NCI-H187 treated with DMSO at 0.1 percent for 48 hours (cell line): ENCODE measurements around the gene BLTP1.
"Not testable (repeated sequence)": the region's sequence is repeated elsewhere in the genome, so short reads cannot be mapped to it uniquely, and the experiment has no call there.

Experiments used
- DNase-seq: peaks from one replicate; lab custom pipeline; 2025; lab: John Stamatoyannopoulos, UW

The BLTP1 gene, protein sequence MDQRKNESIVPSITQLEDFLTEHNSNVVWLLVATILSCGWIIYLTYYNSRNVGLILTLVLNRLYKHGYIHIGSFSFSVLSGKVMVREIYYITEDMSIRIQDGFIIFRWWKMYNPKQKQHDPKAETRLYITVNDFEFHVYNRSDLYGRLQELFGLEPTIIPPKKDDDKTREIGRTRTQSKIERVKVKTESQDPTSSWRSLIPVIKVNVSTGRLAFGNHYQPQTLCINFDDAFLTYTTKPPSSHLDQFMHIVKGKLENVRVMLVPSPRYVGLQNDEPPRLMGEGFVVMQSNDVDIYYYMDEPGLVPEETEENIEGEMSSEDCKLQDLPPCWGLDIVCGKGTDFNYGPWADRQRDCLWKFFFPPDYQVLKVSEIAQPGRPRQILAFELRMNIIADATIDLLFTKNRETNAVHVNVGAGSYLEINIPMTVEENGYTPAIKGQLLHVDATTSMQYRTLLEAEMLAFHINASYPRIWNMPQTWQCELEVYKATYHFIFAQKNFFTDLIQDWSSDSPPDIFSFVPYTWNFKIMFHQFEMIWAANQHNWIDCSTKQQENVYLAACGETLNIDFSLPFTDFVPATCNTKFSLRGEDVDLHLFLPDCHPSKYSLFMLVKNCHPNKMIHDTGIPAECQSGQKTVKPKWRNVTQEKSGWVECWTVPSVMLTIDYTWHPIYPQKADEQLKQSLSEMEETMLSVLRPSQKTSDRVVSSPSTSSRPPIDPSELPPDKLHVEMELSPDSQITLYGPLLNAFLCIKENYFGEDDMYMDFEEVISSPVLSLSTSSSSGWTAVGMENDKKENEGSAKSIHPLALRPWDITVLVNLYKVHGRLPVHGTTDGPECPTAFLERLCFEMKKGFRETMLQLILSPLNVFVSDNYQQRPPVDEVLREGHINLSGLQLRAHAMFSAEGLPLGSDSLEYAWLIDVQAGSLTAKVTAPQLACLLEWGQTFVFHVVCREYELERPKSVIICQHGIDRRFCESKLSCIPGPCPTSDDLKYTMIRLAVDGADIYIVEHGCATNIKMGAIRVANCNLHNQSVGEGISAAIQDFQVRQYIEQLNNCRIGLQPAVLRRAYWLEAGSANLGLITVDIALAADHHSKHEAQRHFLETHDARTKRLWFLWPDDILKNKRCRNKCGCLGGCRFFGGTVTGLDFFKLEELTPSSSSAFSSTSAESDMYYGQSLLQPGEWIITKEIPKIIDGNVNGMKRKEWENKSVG (N-terminal part only)

GRCh38 chr4:122151982-122152710, at the start of gene BLTP1:
TSS of gene BLTP1 (plus strand) at chr4:122152331. CDS start at chr4:122170648, 18,317 bp downstream.
- DNase-seq, result no peak

DNA sequence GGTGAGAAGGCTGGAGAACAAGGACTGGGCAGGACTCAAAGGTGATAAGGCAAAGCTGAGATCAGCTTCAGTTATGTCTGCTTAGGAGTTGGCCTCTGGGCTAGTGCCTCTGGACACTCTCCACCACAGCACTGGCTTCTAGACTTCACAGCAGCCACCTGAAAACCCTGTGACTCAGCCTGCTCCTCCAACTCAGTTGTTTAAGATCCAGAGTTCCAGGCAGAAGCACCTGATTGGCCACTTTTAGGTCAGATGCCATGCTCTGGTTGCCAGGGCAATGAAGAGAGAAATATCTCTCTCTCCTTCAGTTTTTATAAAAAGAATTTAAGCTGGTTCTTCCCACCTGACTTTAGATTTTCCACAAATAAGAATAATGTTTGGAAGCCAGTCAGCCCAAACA, 47.9 kb upstream of the BLTP1 start:
- no peak for DNase-seq

- DNase-seq, result no peak
Measured at GRCh38 chr4:122107680-122108079, 44.5 kb upstream of the BLTP1 start.

GRCh38 chr4:122110304-122110703, 41.8 kb upstream of the BLTP1 start:
- DNase-seq, result not testable (repeated sequence)

- DNase-seq, result no peak
Measured at GRCh38 chr4:122117743-122118142, 34.4 kb upstream of the BLTP1 start.

DNA sequence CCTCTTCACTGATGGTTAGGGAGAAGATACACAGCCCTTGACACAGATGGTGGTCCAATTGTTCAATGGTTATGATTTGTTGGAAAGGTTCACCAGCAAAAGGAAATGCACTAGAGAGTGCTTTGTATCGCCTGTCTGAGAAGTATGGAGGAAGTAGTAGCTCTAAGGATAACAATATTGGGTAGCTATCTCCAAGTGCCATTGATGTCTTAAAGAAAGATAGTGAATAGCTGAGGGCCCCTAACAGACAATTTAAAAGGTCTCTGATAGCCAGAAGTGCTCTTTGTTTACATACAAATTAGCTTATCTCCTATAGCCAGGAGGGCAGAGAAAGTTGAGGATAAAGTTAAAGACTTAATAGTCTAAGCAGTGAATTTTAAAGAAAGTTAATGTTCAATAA, 33.9 kb upstream of the BLTP1 start:
- DNase-seq, result no peak

- DNase-seq, result no peak
Measured at GRCh38 chr4:122119739-122120138, 32.4 kb upstream of the BLTP1 start.

GRCh38 chr4:122121593-122121992, 30.5 kb upstream of the BLTP1 start:
- no peak for DNase-seq

DNA sequence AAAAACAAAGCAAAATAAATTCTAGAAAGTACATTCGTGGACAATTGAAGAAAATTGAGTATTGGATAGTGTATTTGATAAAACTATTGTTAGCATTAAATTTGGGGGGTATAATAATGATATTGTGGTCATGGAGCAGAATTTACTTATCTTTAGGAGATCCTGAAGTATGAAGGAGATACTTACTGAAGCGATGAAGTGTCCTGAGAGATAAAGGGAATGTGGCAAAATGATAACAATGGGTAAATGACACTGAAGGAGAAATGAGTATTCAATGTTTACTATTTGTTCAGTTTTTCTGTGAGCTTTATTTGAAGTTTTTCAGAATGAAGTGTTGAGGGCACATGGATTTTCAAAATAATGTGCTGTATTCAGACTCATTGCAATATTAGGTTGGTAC, 30.0 kb upstream of the BLTP1 start:
- no peak for DNase-seq

DNA sequence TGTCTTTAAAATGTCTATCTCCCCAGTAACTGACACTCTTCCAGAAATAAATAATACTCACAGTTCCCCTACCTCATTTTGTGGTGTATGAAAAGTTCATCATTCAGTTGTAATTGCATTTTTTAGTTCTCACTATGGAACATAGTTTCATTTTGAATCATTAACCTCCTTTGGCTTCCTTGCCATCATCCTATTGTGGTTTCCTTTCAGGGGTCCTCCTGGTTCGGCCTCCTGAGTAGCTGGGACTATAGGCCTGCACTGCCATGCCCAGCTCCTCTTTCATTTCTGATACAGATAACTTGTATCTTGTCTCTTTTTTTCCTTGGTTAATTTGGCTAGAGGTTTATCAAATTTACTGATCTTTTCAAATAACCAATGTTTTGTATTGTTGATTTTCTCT, 23.1 kb upstream of the BLTP1 start:
- DNase-seq, result no peak

GRCh38 chr4:122131562-122132157, 20.5 kb upstream of the BLTP1 start:
- DNase-seq, result no peak

DNA sequence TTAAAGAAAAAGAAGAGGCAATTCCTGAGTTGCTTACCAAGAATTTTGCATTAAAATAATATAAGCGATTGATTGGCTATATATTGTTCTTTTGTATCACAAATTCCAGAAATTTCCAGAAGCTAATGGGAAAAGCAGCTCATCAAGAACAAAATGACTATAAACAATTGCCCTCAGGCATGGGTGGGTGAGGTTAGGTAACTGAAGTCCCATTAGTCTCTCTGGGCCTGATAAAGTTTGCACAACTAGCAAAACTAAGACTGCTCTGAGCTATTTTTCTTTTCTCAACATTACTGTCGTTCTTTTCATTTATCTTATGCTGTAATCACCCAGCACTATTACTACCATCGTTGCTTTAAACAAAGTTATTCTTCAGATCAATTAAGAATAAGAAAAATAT, 19.2 kb upstream of the BLTP1 start:
- DNase-seq, result no peak

DNA sequence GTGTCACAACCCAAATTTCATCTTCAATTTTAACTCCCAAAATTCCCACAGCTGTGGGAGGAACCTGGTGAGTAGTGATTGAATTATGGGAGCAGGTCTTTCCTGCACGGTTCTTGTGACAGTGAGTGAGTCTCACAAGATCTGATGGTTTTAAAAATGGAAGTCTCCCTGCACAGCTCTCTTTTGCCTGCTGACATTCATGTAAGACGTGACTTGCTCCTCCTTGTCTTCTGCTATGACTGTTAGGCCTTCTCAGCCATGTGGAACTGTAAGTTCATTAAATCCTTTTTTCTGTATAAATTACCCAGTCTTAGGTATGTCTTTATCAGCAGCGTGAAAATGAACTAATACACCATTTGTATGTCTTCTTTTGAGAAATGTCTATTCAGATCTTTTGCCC, 13.0 kb upstream of the BLTP1 start:
- DNase-seq, result no peak

DNA sequence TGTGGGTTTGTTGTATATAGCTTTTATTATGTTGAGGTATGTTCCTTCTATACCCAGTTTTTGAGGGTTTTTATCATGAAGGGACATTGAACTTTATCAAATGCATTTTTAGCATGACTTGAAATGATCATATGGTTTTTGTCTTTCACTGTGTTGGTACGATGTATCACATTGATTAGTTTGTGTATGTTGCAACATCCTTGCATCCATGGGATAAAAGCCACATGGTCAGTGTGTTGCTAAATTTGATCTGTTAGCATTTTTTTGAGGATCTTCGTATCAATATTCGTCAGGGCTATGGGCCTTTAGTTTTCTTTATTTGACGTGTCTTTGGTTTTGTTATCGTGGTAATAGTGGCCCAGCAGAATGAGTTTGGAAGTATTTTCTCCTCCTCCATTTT, 11.3 kb upstream of the BLTP1 start:
- DNase-seq, result no peak

- DNase-seq, result no peak
Measured at GRCh38 chr4:122142687-122143086, 9.4 kb upstream of the BLTP1 start.

- no peak for DNase-seq
Measured at GRCh38 chr4:122146652-122147051, 5.5 kb upstream of the BLTP1 start.

DNA sequence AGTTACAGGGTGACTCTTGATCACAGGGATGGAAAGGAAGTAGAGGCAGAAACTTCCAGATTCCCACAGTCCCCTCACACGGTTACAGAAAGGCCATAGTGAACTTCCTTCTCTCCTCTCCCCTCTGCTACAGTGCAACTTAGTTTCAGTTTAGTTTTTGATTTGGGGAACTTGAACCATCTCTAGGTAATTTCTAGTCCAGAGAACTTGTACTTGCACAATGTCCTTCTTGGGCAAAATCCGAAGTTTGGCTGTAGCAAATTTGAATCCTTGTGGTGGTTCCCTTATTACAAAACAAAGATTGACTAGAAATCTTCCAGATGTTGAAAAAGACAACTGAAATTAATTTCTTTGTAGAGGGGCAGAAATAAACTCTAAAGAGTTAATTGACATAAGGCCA, 1.2 kb upstream of the BLTP1 start:
- no peak for DNase-seq

GRCh38 chr4:122152711-122153226, 638 bp downstream of the BLTP1 start:
- DNase-seq, result no peak

GRCh38 chr4:122156819-122157218, 4.7 kb downstream of the BLTP1 start:
- no peak for DNase-seq

GRCh38 chr4:122163301-122163700, 11.2 kb downstream of the BLTP1 start:
- DNase-seq, result no peak

DNA sequence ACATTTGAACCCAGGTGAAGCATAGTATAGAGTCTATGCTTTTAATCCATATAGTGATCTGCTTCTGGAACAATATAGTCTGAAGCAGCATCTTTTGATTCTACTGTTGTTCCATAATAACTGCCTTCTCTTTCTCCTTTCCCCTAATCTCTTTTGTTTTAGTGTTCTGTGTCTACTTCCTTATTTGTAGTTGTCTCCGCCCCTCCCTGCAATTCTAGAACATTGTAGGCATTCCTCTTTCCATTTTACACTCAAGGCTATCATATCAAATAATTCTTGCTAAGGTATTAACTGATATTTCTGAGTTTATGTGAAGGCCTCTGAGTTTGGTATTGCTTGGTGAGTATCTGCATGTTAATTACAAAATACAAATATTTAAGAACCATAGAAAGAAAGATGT, 11.6 kb downstream of the BLTP1 start:
- DNase-seq, result no peak
